ENCODE data around the gene GRIA1.
A peak's percentile ranks its signal among the peaks of the same experiment; 100 is the strongest.

The GRIA1 gene

GRCh38 chr5:153610811-153611210, 120.3 kb downstream of the GRIA1 start:
- DNase-seq (ENCODE audit: low read depth) = no peak

- DNase-seq (ENCODE audit: low read depth) = peak; percentile 16
These were observed 122.7 kb downstream of the GRIA1 start for GRCh38 chr5:153613144-153613543.

GRCh38 chr5:153613672-153614071, 123.2 kb downstream of the GRIA1 start:
- DNase-seq (ENCODE audit: low read depth) = no peak

GRCh38 chr5:153617190-153617589, 126.7 kb downstream of the GRIA1 start:
- no peak for DNase-seq (ENCODE audit: low read depth)

GRCh38 chr5:153618307-153618706, 127.8 kb downstream of the GRIA1 start:
- no peak for DNase-seq (ENCODE audit: low read depth)

GRCh38 chr5:153618867-153619266, 128.4 kb downstream of the GRIA1 start:
- no peak for DNase-seq (ENCODE audit: low read depth)

- peak; percentile 7 for DNase-seq (ENCODE audit: low read depth)
These were observed 129.3 kb downstream of the GRIA1 start for GRCh38 chr5:153619771-153620170.

GRCh38 chr5:153623124-153623523, 132.7 kb downstream of the GRIA1 start:
- no peak for DNase-seq (ENCODE audit: low read depth)

GRCh38 chr5:153623751-153624450, 133.4 kb downstream of the GRIA1 start:
- no peak for DNase-seq (ENCODE audit: low read depth)

GRCh38 chr5:153624451-153624765, 133.9 kb downstream of the GRIA1 start:
- DNase-seq (ENCODE audit: low read depth) = no peak

GRCh38 chr5:153625826-153626354, 135.4 kb downstream of the GRIA1 start:
- no peak for DNase-seq (ENCODE audit: low read depth)

- no peak for DNase-seq (ENCODE audit: low read depth)
These were observed 136.4 kb downstream of the GRIA1 start for GRCh38 chr5:153626836-153627235.

GRCh38 chr5:153629027-153629895, 138.8 kb downstream of the GRIA1 start:
- DNase-seq (ENCODE audit: low read depth) = peak; percentile 95

- DNase-seq (ENCODE audit: low read depth) = no peak
These were observed 140.1 kb downstream of the GRIA1 start for GRCh38 chr5:153630546-153630945.

GRCh38 chr5:153632748-153633290, 142.3 kb downstream of the GRIA1 start:
- no peak for DNase-seq (ENCODE audit: low read depth)

GRCh38 chr5:153636670-153637451, 146.4 kb downstream of the GRIA1 start:
- no peak for DNase-seq (ENCODE audit: low read depth)

- DNase-seq (ENCODE audit: low read depth) = no peak
These were observed 149.8 kb downstream of the GRIA1 start for GRCh38 chr5:153640293-153640692.

GRCh38 chr5:153641183-153641688, 150.8 kb downstream of the GRIA1 start:
- peak; percentile 33 for DNase-seq (ENCODE audit: low read depth)

GRCh38 chr5:153654504-153655200, 164.2 kb downstream of the GRIA1 start:
- peak; percentile 46 for DNase-seq (ENCODE audit: low read depth)

GRCh38 chr5:153655201-153655510, 164.7 kb downstream of the GRIA1 start:
- no peak for DNase-seq (ENCODE audit: low read depth)

- no peak for DNase-seq (ENCODE audit: low read depth)
These were observed 167.7 kb downstream of the GRIA1 start for GRCh38 chr5:153658149-153658548.

Data from fibroblast of gingiva (primary cell).